Stimulated activated CD4-positive, alpha-beta T cell treated with anti-CD3 and anti-CD28 coated beads, Interleukin-1b, Interleukin-23, amount 100 ng/mL, for 48 hours (primary cell): Measurements from ENCODE around the gene PHPT1.

Experiments
- DNase-seq: peaks from one replicate; pipeline ENCODE4 v3.0.0-alpha.2; 2020

PHPT1 gene

DNA sequence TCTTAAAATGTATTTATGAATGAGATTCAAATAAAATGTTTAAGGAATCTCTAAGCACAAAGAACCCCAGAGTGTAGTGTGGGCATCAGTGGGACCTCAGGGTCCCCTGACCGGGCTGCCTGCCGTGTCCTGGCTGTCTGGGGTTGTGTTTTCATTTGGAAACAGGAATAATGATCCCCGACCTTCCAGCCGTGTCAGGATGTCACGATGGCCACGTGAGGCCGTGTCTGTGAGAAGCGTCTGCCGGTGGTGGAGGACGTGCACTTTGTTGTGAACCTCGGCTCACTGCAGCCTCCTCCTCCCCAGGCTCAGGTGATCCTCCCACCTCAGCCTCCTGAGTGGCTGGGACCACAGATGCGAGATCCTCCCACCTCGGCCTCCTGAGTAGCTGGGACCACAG is 41.5 kb downstream of the PHPT1 start:
- no peak for DNase-seq

DNA sequence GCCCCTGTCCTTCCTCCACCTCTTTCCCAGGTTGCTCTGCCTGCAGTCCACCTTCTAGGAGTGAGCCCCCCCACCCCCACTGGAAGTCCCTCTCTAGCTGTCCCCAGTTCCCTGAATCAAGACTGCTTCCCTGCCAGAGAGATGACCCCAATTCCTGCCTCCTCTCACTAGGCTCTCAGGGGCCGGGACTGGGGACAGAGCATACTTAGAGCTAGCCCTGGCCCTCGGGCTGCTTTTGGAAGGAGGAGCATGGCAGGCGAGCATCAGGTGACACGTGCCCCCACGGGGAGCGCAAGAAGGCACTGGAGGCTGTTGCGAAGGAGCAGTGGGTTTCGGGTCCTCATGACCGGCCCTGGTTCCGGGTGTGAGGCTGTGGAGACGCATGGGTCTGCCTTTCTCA is 46.8 kb downstream of the PHPT1 start:
- DNase-seq, result no peak

GRCh38 chr9:136898483-136899100 is 49.4 kb downstream of the PHPT1 start:
- no peak for DNase-seq

DNA sequence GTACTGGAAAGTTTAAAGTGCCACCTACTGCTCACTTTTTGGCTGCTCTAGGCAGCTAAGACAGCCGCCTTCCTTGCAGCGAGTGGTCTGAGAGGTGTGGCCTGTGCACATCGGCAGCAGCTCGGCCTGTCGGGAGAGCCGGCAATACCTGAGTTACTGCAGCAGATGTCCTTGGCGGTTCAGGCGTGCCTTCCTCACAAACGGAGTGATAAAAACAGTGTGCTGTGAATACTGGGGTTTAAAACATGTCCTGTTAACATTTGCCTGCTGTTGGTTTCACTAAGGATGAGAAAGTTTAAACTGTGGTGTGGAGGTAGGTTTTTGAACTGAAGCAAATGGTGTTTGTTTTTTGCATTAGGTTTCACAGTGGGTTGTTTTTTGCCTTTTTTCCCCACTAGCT is 50.0 kb downstream of the PHPT1 start:
- no peak for DNase-seq

- DNase-seq, result no peak
These were observed 51.3 kb downstream of the PHPT1 start for GRCh38 chr9:136900556-136900955.
